IMR-90 (cell line): ENCODE data around the gene GRK5. TPM values are rescaled to one million over a fixed set of nuclear protein-coding genes. Genes with fewer than 3 reads are reported as not detected.

Source experiments
- ATAC-seq: fragments of 200-7000 bp; cut with Tn5 transposase; 2 replicates; pipeline ENCODE4 v1.9.1; 2020; ENCODE audit warnings: low read depth, mild to moderate bottlenecking, moderate library complexity
- BruUV-seq: library from RNA; stranded (reverse); fragments of 400-500 nt; replicated peaks from 2 replicates; lab custom pipeline; 2021; lab: Mats Ljungman, UMichigan
- CTCF ChIA-PET: fragments of 300-600 bp; formaldehyde crosslinking; extraction: SDS; loops from one replicate; lab custom pipeline; 2021; ENCODE audit warnings: antibody characterized with exemption; lab: Yijun Ruan, JAX
- POLR2A ChIA-PET: fragments of 300-600 bp; sonication (Branson Sonifier 250); formaldehyde crosslinking; loops from one replicate; lab custom pipeline; 2022; ENCODE audit warnings: antibody characterized with exemption; ENCODE audit not compliant: unreplicated experiment; lab: Charles Lee
- DNase-seq: peaks from one replicate; pipeline ENCODE4 v3.0.0; 2013
- H2AFZ ChIP-seq: replicated peaks from 2 replicates; pipeline ENCODE3; 2013; ENCODE audit warnings: low read length, mild to moderate bottlenecking; ENCODE audit not compliant: poor library complexity
- H2AK5ac ChIP-seq: 2 replicates; pipeline ENCODE4 v1.6.1; 2013; ENCODE audit warnings: low read depth, low read length, inconsistent platforms
- H2AK9ac ChIP-seq: replicated peaks from 2 replicates; pipeline ENCODE3; 2013; ENCODE audit warnings: mild to moderate bottlenecking, low read depth, low read length, moderate library complexity; ENCODE audit not compliant: poor library complexity
- H2BK120ac ChIP-seq: 2 replicates; pipeline ENCODE4 v1.6.1; 2013; ENCODE audit warnings: low read depth, low read length, inconsistent platforms
- H2BK15ac ChIP-seq: 3 replicates; pipeline ENCODE4 v1.6.1; 2013; ENCODE audit warnings: low read depth, low read length, inconsistent platforms
- H2BK20ac ChIP-seq: 2 replicates; pipeline ENCODE4 v1.6.1; 2013; ENCODE audit warnings: low read depth, mild to moderate bottlenecking, inconsistent platforms, low read length, moderate library complexity
- H2BK5ac ChIP-seq: 2 replicates; pipeline ENCODE4 v1.6.1; 2013; ENCODE audit warnings: mild to moderate bottlenecking, low read depth, low read length, inconsistent platforms; ENCODE audit not compliant: poor library complexity, severe bottlenecking
- H3K14ac ChIP-seq: replicated peaks from 2 replicates; pipeline ENCODE4 v1.6.1; 2013; ENCODE audit warnings: low read depth, low read length, inconsistent platforms
- H3K18ac ChIP-seq: 2 replicates; pipeline ENCODE4 v1.6.1; 2013; ENCODE audit warnings: low read depth, low read length, control low read depth
- H3K23ac ChIP-seq: 2 replicates; pipeline ENCODE4 v1.6.1; 2013; ENCODE audit warnings: low read depth, low read length, inconsistent platforms
- H3K27ac ChIP-seq: 2 replicates; pipeline ENCODE4 v1.5.1; 2013; ENCODE audit warnings: mild to moderate bottlenecking, control low read depth, low read length; ENCODE audit not compliant: insufficient read depth
- H3K27me3 ChIP-seq: 2 replicates; pipeline ENCODE4 v1.6.1; 2013; ENCODE audit warnings: low read length; ENCODE audit not compliant: control insufficient read depth, insufficient read depth
- H3K36me3 ChIP-seq: 2 replicates; pipeline ENCODE4 v1.6.1; 2013; ENCODE audit warnings: low read length, mixed read lengths; ENCODE audit not compliant: control insufficient read depth, insufficient read depth
- H3K4ac ChIP-seq: 2 replicates; pipeline ENCODE4 v1.6.1; 2013; ENCODE audit warnings: low read depth, low read length, inconsistent platforms
- H3K4me1 ChIP-seq: 2 replicates; pipeline ENCODE4 v1.6.1; 2013; ENCODE audit warnings: low read length, mixed read lengths; ENCODE audit not compliant: control insufficient read depth, insufficient read depth
- H3K4me2 ChIP-seq: 2 replicates; pipeline ENCODE4 v1.6.1; 2013; ENCODE audit warnings: low read depth, mild to moderate bottlenecking, control low read depth, low read length, moderate library complexity
- H3K4me3 ChIP-seq: 2 replicates; pipeline ENCODE4 v1.5.1; 2013; ENCODE audit warnings: low read depth, mild to moderate bottlenecking, control low read depth, low read length, moderate library complexity; ENCODE audit not compliant: insufficient read depth
- H3K56ac ChIP-seq: 2 replicates; pipeline ENCODE4 v1.6.1; 2013; ENCODE audit warnings: low read length, inconsistent platforms; ENCODE audit not compliant: insufficient read depth; ENCODE audit errors: extremely low read depth
- H3K79me1 ChIP-seq, 2 experiments: 2 replicates each; pipeline ENCODE4 v1.6.1; 2013; ENCODE audit warnings: low read length in 2 of 2, inconsistent platforms in 1 of 2, low read depth in 1 of 2
- H3K9ac ChIP-seq: 2 replicates; pipeline ENCODE4 v1.6.1; 2013; ENCODE audit warnings: low read depth, low read length, control low read depth
- H3K9me1 ChIP-seq: 2 replicates; pipeline ENCODE4 v1.6.1; 2013; ENCODE audit warnings: low read length, inconsistent platforms; ENCODE audit not compliant: insufficient read depth
- H3K9me3 ChIP-seq: 2 replicates; pipeline ENCODE4 v1.6.1; 2013; ENCODE audit warnings: low read length; ENCODE audit not compliant: control insufficient read depth, insufficient read depth
- H4K20me1 ChIP-seq: 2 replicates; pipeline ENCODE4 v1.6.1; 2013; ENCODE audit warnings: low read length, inconsistent platforms; ENCODE audit not compliant: insufficient read depth
- H4K5ac ChIP-seq: 2 replicates; pipeline ENCODE4 v1.6.1; 2013; ENCODE audit warnings: mild to moderate bottlenecking, low read depth, low read length, control low read depth
- H4K8ac ChIP-seq, 2 experiments: 2 replicates each; pipeline ENCODE4 v1.6.1; 2013; ENCODE audit warnings: low read depth in 2 of 2, low read length in 2 of 2, control low read depth in 1 of 2, inconsistent platforms in 1 of 2
- H4K91ac ChIP-seq: 2 replicates; pipeline ENCODE4 v1.6.1; 2013; ENCODE audit warnings: low read depth, low read length, inconsistent platforms; ENCODE audit not compliant: insufficient read depth
- BHLHE40 ChIP-seq: fragments of 150-350 bp; IDR thresholded peaks from 2 replicates; pipeline ENCODE4 v1.6.1; 2016; ENCODE audit warnings: mild to moderate bottlenecking, low read depth, low read length
- CHD1 ChIP-seq: IDR thresholded peaks from 2 replicates; pipeline ENCODE4 v1.6.1; 2012; ENCODE audit warnings: low read depth, low read length, improper control_type of control experiment
- FOS ChIP-seq: fragments of 150-350 bp; IDR thresholded peaks from 2 replicates; pipeline ENCODE4 v1.6.1; 2016; ENCODE audit warnings: low read depth, low read length
- MAFK ChIP-seq: IDR thresholded peaks from 2 replicates; pipeline ENCODE4 v1.6.1; 2012; ENCODE audit warnings: low read depth, low read length, improper control_type of control experiment
- MXI1 ChIP-seq: IDR thresholded peaks from 2 replicates; pipeline ENCODE4 v1.6.1; 2012; ENCODE audit warnings: low read depth, mild to moderate bottlenecking, low read length, moderate library complexity, borderline replicate concordance
- POLR2A ChIP-seq: IDR thresholded peaks from 2 replicates; pipeline ENCODE4 v1.6.1; 2012; ENCODE audit warnings: mild to moderate bottlenecking, low read depth, low read length
- RCOR1 ChIP-seq: IDR thresholded peaks from 2 replicates; pipeline ENCODE4 v1.6.1; 2012; ENCODE audit warnings: mild to moderate bottlenecking, low read length, improper control_type of control experiment; ENCODE audit not compliant: insufficient replicate concordance
- SMC3 ChIP-seq: fragments of 150-350 bp; IDR thresholded peaks from 2 replicates; pipeline ENCODE4 v1.6.1; 2016; ENCODE audit warnings: low read depth, mild to moderate bottlenecking, antibody characterized with exemption, low read length, moderate library complexity
- WGBS, 2 experiments: methylation state at CpG; one replicate each; pipeline versions ENCODE4 v1.1.5 to v1.1.7; 2013; ENCODE audit warnings: missing lambda C conversion rate in 2 of 2; ENCODE audit not compliant: insufficient read length in 1 of 2; ENCODE audit errors: extremely low coverage in 2 of 2; 5-methylcytosine and 5-hydroxymethylcytosine counted together
- dilution Hi-C: fragments of 300-500 bp; cut with HindIII; formaldehyde crosslinking; loops from one replicate; pipeline ENCODE4 v1.14.3; 2018; ENCODE audit warnings: low sequenced_read_pairs; ENCODE audit not compliant: unreplicated experiment
- in situ Hi-C: fragments of 300-500 bp; cut with MboI; formaldehyde crosslinking; loops from 3 replicates; pipeline ENCODE4 v1.14.3; 2019; ENCODE audit warnings: low sequenced_read_pairs, inconsistent platforms, mixed read lengths
- intact Hi-C: fragments of 100-400 bp; cut with micrococcal nuclease; formaldehyde crosslinking; loops from 2 replicates; pipeline ENCODE4 v1.10.0; 2022
- polyA plus RNA-seq, 3 experiments: library from polyadenylated mRNA; depleted of rRNA; stranded (reverse); fragments of >200 nt; gene quantifications; 2 replicates each; pipeline ENCODE4 v1.2.3, GENCODE V29; 2012; ENCODE audit warnings: low replicate concordance in 1 of 3
- total RNA-seq: library from RNA; depleted of rRNA; stranded (reverse); fragments of >200 nt; gene quantifications from 2 replicates; pipeline ENCODE4 v1.2.3, GENCODE V29; 2012
- TF ChIP-seq, protein P1 (sequence below): fragments of 150-350 bp; IDR thresholded peaks from 2 replicates; pipeline ENCODE4 v1.6.1; 2017; ENCODE audit warnings: mild to moderate bottlenecking, antibody characterized with exemption, low read length, low read depth

GRK5 gene
- total and polyA plus RNA-seq, 2 of the 4 experiments (the other 2 are of a cell fraction) = 12.9 to 16.3 TPM

DNA sequence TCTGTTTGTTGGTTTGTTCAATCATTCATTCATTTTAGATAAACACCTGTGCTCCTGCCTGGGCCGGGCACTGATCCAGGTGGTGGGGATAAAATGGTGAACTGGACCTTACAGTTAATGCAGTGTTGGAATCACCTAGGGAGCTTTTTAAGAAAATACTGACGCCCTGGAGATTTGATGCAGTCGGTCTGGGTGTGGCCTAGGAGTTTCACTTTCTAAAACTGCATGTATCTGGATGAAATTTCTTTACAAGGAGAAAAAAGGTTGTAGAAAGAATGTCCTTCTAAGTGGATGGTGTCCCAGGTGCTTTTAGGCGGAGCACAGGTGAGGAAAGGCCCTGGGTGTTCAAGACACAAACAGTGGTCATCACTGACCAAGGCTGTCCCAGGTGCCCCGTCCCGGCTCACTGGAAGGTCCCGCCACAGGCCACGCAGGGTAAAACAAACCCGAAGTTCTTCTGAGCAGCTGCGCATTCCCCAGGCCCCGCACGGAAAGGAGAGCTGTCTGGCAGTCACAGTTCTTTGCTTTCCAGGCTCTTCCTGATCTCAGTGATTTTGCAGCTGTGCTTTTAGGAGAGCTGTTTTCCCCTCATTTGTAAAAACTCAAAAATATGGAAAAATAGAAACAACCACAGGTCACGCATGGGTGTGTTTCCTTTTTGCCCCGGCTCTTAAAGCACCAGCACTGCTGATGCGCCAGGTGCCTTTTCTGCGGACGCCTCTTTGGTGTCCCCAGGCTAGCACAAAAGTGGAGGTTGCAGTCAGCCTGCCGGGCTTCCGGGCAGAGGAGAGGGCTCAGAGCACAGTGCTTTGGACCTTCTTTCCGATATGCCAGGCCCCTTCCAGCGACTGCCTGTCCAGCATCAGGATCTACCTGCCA, 161.9 kb downstream of the GRK5 start:
- ATAC-seq (no peak), DNase-seq (no peak)
- H3K14ac ChIP-seq = peak overlapping the region; percentile 56
- no peak for TF ChIP-seq POLR2A
- TF ChIP-seq CHD1 = no peak
- TF ChIP-seq RCOR1 = no peak
- no peak for TF ChIP-seq MXI1
- TF ChIP-seq, protein P1, sequence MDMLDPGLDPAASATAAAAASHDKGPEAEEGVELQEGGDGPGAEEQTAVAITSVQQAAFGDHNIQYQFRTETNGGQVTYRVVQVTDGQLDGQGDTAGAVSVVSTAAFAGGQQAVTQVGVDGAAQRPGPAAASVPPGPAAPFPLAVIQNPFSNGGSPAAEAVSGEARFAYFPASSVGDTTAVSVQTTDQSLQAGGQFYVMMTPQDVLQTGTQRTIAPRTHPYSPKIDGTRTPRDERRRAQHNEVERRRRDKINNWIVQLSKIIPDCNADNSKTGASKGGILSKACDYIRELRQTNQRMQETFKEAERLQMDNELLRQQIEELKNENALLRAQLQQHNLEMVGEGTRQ = no peak
- no peak for TF ChIP-seq BHLHE40
- TF ChIP-seq FOS = no peak
- no peak for TF ChIP-seq SMC3
- TF ChIP-seq MAFK = no peak
- H3K4me2 ChIP-seq = no peak overlapping the region
- H2AK5ac ChIP-seq = peak overlapping the region; percentile 97
- H2AK9ac ChIP-seq = peak overlapping the region; percentile 18
- no peak overlapping the region for H3K4me3 ChIP-seq
- peak overlapping the region; percentile 50 to 96 for H4K8ac ChIP-seq
- 69% methylated on average over 10 of the region's 21 CpGs; no CpG with 5 or more reads in 1 of the 2 experiments for WGBS, 2 experiments
- peaks cover 56% of the 10 kb centered on the region for H3K4me1 ChIP-seq
- in situ Hi-C loops (no loop called here), dilution Hi-C loops (no loop called here), intact Hi-C loops (no loop called here)
- H3K36me3 ChIP-seq = peaks cover 22% of the 10 kb centered on the region
- H3K9me1 ChIP-seq = peaks cover 35% of the 10 kb centered on the region
- H4K20me1 ChIP-seq = peaks cover 14% of the 10 kb centered on the region; the same call in 1 of the 2 replicates
- peak overlapping the region; percentile 81; the same call in 2 of the 3 replicates for H2BK15ac ChIP-seq
- peak overlapping the region; percentile 6; the same call in 1 of the 2 replicates for H3K56ac ChIP-seq
- H2BK5ac ChIP-seq = peak overlapping the region; percentile 96
- peak overlapping the region; percentile 90 for H3K27ac ChIP-seq
- H4K5ac ChIP-seq = peak overlapping the region; percentile 61
- peak overlapping the region; percentile 83 for H3K18ac ChIP-seq
- peak overlapping the region; percentile 56 for H3K9ac ChIP-seq
- ChIA-PET POLR2A (interaction anchor here (0.6 kb wide), 1 partner anchor 159 kb away, joined by 4 read pairs; no protein-coding TSS in a partner anchor), CTCF (interaction anchor here (0.9 to 1.1 kb wide), 2 partner anchors 14 to 36 kb away, joined by 3 to 4 read pairs; no protein-coding TSS in a partner anchor)
- peak overlapping the region; percentile 9 for H2AFZ ChIP-seq
- peak overlapping the region; percentile 99 for H2BK120ac ChIP-seq
- H3K9me3 ChIP-seq = no peaks in the 10 kb centered on the region
- peaks cover 46 to 76% of the 10 kb centered on the region in 2 experiments for H3K79me1 ChIP-seq
- H2BK20ac ChIP-seq = peak overlapping the region; percentile 90
- no peaks in the 10 kb centered on the region for H3K27me3 ChIP-seq
- BruUV-seq = no TSS peak
- peak overlapping the region; percentile 95 for H4K91ac ChIP-seq
- peak overlapping the region; percentile 92 for H3K4ac ChIP-seq
- peak overlapping the region; percentile 91 for H3K23ac ChIP-seq
